ENCODE data around the gene GON4L.
"Not testable (repeated sequence)": the region's sequence is repeated elsewhere in the genome, so short reads cannot be mapped to it uniquely, and the experiment has no call there.

Gene GON4L

DNA sequence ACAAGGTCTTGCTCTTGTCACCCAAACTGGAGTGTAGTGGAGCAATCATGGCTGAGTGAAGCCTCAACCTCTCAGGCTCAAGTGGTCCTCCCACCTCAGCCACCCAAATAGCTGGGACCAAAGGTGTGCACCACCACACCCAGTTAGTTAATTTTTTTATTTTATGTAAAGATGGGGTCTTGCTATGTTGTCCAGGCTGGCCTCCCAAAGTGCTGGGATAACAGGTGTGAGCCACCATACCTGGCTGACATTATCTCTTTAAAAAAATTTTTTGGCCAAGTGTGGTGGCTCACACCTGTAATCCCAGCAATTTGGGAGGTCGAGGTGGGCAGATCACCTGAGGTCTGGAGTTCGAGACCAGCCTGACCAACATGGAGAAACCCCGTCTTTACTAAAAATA, 98.0 kb downstream of the GON4L start:
- POLR2A ChIA-PET; CTCF ChIA-PET; H3K4me3 ChIP-seq (ENCODE audit: control insufficient read depth in 1 of 7, extremely low read depth in 1 of 7, insufficient read depth in 4 of 7, low read depth in 2 of 7, low read length in 6 of 7); H3K27ac ChIP-seq (ENCODE audit: insufficient read depth in 1 of 2, low read depth in 1 of 2, low read length in 2 of 2, poor library complexity in 1 of 2, severe bottlenecking in 2 of 2); DNase-seq; H3K9me3 ChIP-seq (ENCODE audit: control extremely low read depth in 1 of 5, control insufficient read depth in 4 of 5, insufficient read depth in 2 of 5, low read depth in 1 of 5, low read length in 4 of 5); H3K27me3 ChIP-seq (replicated peaks in 2 of 5; ENCODE audit: control insufficient read depth in 4 of 5, insufficient read depth in 5 of 5, low read length in 4 of 5): not testable (repeated sequence)
- WGBS (ENCODE audit: insufficient coverage) = no CpG with 5 or more reads among the region's 3 CpGs
- Histone ChIP-seq H3K36me3 (ENCODE audit: control insufficient read depth in 4 of 4, insufficient read depth in 4 of 4, low read length in 3 of 4) (peaks cover 18 to 70% (median 37%) of the 10 kb centered on the region in 4 experiments), H3K4me1 (ENCODE audit: control extremely low read depth in 1 of 4, control insufficient read depth in 4 of 4, insufficient read depth in 4 of 4, low read length in 3 of 4) (peaks cover 0 to 27% (median 14%) of the 10 kb centered on the region in 4 experiments)

DNA sequence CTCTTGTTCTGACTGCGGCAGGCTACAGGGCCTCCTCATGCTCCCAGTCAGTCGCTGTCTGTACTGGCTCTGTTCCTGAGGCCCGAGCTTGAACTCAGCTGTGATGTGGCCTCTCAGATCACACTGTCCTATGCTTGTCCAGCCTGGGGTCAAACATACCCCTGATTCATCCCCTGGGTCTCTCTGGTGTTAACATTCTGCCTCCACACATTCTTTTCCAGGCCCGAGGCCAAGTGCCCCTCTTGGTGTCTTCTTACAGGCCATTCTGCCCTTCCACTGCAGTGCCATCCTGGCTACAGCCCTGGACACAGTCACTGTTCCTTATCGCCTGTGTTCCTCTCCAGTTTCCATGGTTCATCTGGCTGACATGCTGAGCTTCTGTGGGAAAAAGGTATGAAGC, 108.9 kb downstream of the GON4L start:
- H3K27me3 ChIP-seq (replicated peaks in 2 of 5; ENCODE audit: control insufficient read depth in 4 of 5, insufficient read depth in 5 of 5, low read length in 4 of 5); H3K4me1 ChIP-seq (ENCODE audit: control extremely low read depth in 1 of 4, control insufficient read depth in 4 of 4, insufficient read depth in 4 of 4, low read length in 3 of 4); H3K27ac ChIP-seq (ENCODE audit: insufficient read depth in 1 of 2, low read depth in 1 of 2, low read length in 2 of 2, poor library complexity in 1 of 2, severe bottlenecking in 2 of 2); DNase-seq; CTCF ChIA-PET; H3K9me3 ChIP-seq (ENCODE audit: control extremely low read depth in 1 of 5, control insufficient read depth in 4 of 5, insufficient read depth in 2 of 5, low read depth in 1 of 5, low read length in 4 of 5); H3K4me3 ChIP-seq (ENCODE audit: control insufficient read depth in 1 of 7, extremely low read depth in 1 of 7, insufficient read depth in 4 of 7, low read depth in 2 of 7, low read length in 6 of 7); POLR2A ChIA-PET: not testable (repeated sequence)
- 100% methylated on average over 3 of the region's 5 CpGs for WGBS (ENCODE audit: insufficient coverage)
- H3K36me3 ChIP-seq (ENCODE audit: control insufficient read depth in 4 of 4, insufficient read depth in 4 of 4, low read length in 3 of 4) = peaks cover 0 to 31% (median 23%) of the 10 kb centered on the region in 4 experiments

DNA sequence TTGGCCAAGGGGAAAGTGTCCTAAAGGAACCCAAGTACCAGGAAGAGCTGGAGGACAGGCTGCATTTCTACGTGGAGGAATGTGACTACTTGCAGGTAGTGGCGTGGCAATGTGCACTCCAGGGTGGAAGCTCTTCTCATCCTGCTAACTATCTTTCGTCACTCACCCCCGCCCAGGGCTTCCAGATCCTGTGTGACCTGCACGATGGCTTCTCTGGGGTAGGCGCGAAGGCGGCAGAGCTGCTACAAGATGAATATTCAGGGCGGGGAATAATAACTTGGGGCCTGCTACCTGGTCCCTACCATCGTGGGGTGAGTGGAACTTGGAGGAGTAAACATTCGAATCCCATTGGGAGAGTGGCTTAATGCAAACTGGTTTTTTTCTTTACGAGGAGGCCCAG, 109.4 kb downstream of the GON4L start:
- H3K27me3 ChIP-seq (replicated peaks in 2 of 5; ENCODE audit: control insufficient read depth in 4 of 5, insufficient read depth in 5 of 5, low read length in 4 of 5); POLR2A ChIA-PET; H3K4me1 ChIP-seq (ENCODE audit: control extremely low read depth in 1 of 4, control insufficient read depth in 4 of 4, insufficient read depth in 4 of 4, low read length in 3 of 4): not testable (repeated sequence)

DNA sequence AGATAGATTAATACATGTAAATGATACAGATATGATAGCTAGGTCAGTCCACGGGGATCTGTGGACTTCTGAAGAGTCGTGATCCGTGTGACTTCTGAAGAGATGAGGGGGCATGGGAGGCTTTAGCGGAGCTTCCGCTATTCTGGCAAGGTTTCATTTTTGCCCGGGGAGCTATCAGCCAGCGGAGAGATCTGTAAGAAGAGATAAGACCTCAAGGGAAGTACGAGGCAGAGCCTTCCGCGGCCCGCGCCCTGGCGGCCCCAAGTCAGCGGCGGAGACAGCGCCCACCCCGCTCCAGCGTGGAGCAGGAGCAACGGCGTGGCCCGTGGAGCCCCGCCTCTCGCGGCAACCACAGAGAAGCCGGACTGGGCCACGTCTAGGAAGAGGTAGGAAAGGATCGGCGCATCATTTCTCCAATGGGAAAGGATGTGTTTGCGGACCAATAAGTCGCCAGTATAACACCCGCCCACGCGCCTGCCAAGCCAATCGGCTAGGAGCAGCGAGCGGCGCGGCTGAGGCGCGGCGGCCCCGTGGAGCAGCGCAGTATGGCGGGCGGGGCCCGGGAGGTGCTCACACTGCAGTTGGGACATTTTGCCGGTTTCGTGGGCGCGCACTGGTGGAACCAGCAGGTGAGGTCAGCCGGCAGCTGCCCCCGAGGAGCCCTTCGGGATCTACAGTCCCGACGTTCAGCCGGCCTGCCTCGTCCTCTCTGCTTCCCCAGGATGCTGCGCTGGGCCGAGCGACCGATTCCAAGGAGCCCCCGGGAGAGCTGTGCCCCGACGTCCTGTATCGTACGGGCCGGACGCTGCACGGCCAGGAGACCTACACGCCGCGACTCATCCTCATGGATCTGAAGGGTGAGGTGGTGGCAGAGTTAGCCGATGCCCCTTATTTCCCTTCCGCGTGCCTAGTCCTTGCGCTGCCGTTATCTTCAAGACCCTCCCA, 111.5 kb downstream of the GON4L start:
- WGBS (ENCODE audit: insufficient coverage) = under 1% methylated on average over 27 of the region's 77 CpGs
- Histone ChIP-seq H3K27ac (ENCODE audit: insufficient read depth in 1 of 2, low read depth in 1 of 2, low read length in 2 of 2, poor library complexity in 1 of 2, severe bottlenecking in 2 of 2) (peak overlapping the region; percentile 69 to 86), H3K36me3 (ENCODE audit: control insufficient read depth in 4 of 4, insufficient read depth in 4 of 4, low read length in 3 of 4) (peaks cover 0 to 16% (median 9%) of the 10 kb centered on the region in 4 experiments), H3K4me3 (ENCODE audit: control insufficient read depth in 1 of 7, extremely low read depth in 1 of 7, insufficient read depth in 4 of 7, low read depth in 2 of 7, low read length in 6 of 7) (peak overlapping the region; percentile 41 to 93 (median 73))
- not testable (repeated sequence) for H3K4me1 ChIP-seq (ENCODE audit: control extremely low read depth in 1 of 4, control insufficient read depth in 4 of 4, insufficient read depth in 4 of 4, low read length in 3 of 4); H3K9me3 ChIP-seq (ENCODE audit: control extremely low read depth in 1 of 5, control insufficient read depth in 4 of 5, insufficient read depth in 2 of 5, low read depth in 1 of 5, low read length in 4 of 5); H3K27me3 ChIP-seq (replicated peaks in 2 of 5; ENCODE audit: control insufficient read depth in 4 of 5, insufficient read depth in 5 of 5, low read length in 4 of 5)
- CTCF ChIA-PET = interaction anchor here (0.6 to 3.0 kb wide), 3 partner anchors 11 to 33 kb away, joined by 3 to 9 read pairs (median 3); no protein-coding TSS in a partner anchor
- DNase-seq = peak; percentile 96 to 99 (median 98)
- POLR2A ChIA-PET = interaction anchor here (1.4 kb wide), 1 partner anchor 17 kb away, joined by 3 read pairs; no protein-coding TSS in a partner anchor

More for the DNA sequence above, 109.4 kb downstream of the GON4L start:
- H3K27ac ChIP-seq (ENCODE audit: insufficient read depth in 1 of 2, low read depth in 1 of 2, low read length in 2 of 2, poor library complexity in 1 of 2, severe bottlenecking in 2 of 2); H3K9me3 ChIP-seq (ENCODE audit: control extremely low read depth in 1 of 5, control insufficient read depth in 4 of 5, insufficient read depth in 2 of 5, low read depth in 1 of 5, low read length in 4 of 5); CTCF ChIA-PET; H3K4me3 ChIP-seq (ENCODE audit: control insufficient read depth in 1 of 7, extremely low read depth in 1 of 7, insufficient read depth in 4 of 7, low read depth in 2 of 7, low read length in 6 of 7); DNase-seq: not testable (repeated sequence)
- peaks cover 0 to 27% (median 18%) of the 10 kb centered on the region in 4 experiments for H3K36me3 ChIP-seq (ENCODE audit: control insufficient read depth in 4 of 4, insufficient read depth in 4 of 4, low read length in 3 of 4)
- 100% methylated on average over 5 of the region's 12 CpGs for WGBS (ENCODE audit: insufficient coverage)

DNA sequence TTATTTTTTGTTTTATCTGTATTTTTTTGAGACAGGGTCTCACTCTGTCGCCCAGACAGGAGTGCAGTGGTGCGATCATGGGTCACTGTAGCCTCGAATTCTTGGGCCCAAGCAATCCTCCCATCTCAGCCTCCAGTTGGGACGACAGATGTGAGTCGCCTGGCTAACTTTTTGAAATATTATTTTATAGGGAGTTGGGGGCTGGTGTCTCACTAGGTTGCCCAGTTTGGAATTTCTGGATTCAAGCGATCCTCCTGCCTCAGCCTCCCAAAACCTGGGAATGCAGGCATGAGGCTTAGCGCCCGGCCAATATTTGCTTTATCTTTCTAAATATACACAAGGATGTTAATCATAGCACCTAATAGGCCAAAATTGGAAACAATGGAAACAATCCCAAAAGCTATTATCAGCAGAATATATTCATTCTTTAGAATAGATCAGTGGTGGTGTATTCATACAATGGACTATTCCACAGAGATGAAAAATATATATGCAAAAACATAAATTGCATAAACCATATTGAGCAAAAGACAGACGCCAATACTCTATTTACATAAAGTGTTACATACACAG, 112.2 kb downstream of the GON4L start:
- Histone ChIP-seq H3K27me3 (replicated peaks in 2 of 5; ENCODE audit: control insufficient read depth in 4 of 5, insufficient read depth in 5 of 5, low read length in 4 of 5) (no peaks in the 10 kb centered on the region), H3K27ac (ENCODE audit: insufficient read depth in 1 of 2, low read depth in 1 of 2, low read length in 2 of 2, poor library complexity in 1 of 2, severe bottlenecking in 2 of 2) (peak overlapping the region; percentile 69 to 86), H3K4me3 (ENCODE audit: control insufficient read depth in 1 of 7, extremely low read depth in 1 of 7, insufficient read depth in 4 of 7, low read depth in 2 of 7, low read length in 6 of 7) (peak overlapping the region; percentile 41 to 93 (median 73)), H3K4me1 (ENCODE audit: control extremely low read depth in 1 of 4, control insufficient read depth in 4 of 4, insufficient read depth in 4 of 4, low read length in 3 of 4) (peaks cover 3 to 9% (median 6%) of the 10 kb centered on the region in 4 experiments), H3K9me3 (ENCODE audit: control extremely low read depth in 1 of 5, control insufficient read depth in 4 of 5, insufficient read depth in 2 of 5, low read depth in 1 of 5, low read length in 4 of 5) (no peaks in the 10 kb centered on the region), H3K36me3 (ENCODE audit: control insufficient read depth in 4 of 4, insufficient read depth in 4 of 4, low read length in 3 of 4) (peaks cover 0 to 16% (median 8%) of the 10 kb centered on the region in 4 experiments)
- peak in 1 of 3 donors; percentile 4 for DNase-seq
- ChIA-PET POLR2A (interaction anchor here (1.4 kb wide), 1 partner anchor 18 kb away, joined by 3 read pairs; no protein-coding TSS in a partner anchor), CTCF (interaction anchor here (0.6 to 3.0 kb wide), 6 partner anchors 10 to 224 kb away, joined by 3 to 9 read pairs (median 3); no protein-coding TSS in a partner anchor)
- 89% methylated on average over 4 of the region's 9 CpGs for WGBS (ENCODE audit: insufficient coverage)

DNA sequence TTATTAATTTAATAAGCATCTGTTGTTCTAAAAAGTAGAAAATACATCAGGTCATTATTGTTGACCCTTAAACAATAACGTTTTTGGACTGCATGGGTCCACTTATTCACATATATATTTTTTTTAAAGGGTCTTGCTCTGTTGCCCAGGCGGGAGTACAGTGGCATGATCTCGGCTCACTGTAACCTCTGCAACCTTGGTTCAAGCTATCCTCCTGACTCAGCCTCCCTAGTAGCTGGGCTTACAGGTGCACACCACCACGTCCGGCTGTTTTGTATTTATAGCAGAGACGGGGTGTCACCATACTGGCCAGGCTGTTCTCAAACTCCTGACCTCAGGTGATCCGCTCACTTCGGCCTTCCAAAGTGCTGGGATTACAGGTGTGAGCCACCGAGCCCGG, 115.1 kb downstream of the GON4L start:
- no peaks in the 10 kb centered on the region for H3K27me3 ChIP-seq (replicated peaks in 2 of 5; ENCODE audit: control insufficient read depth in 4 of 5, insufficient read depth in 5 of 5, low read length in 4 of 5)
- CTCF ChIA-PET = interaction anchor here (0.6 kb wide), 1 partner anchor 30 kb away, joined by 4 read pairs; no protein-coding TSS in a partner anchor

More for the DNA sequence above, 115.1 kb downstream of the GON4L start:
- Histone ChIP-seq H3K27ac (ENCODE audit: insufficient read depth in 1 of 2, low read depth in 1 of 2, low read length in 2 of 2, poor library complexity in 1 of 2, severe bottlenecking in 2 of 2) (no peak overlapping the region), H3K4me3 (ENCODE audit: control insufficient read depth in 1 of 7, extremely low read depth in 1 of 7, insufficient read depth in 4 of 7, low read depth in 2 of 7, low read length in 6 of 7) (no peak overlapping the region), H3K4me1 (ENCODE audit: control extremely low read depth in 1 of 4, control insufficient read depth in 4 of 4, insufficient read depth in 4 of 4, low read length in 3 of 4) (peaks cover 3 to 9% (median 6%) of the 10 kb centered on the region in 4 experiments), H3K9me3 (ENCODE audit: control extremely low read depth in 1 of 5, control insufficient read depth in 4 of 5, insufficient read depth in 2 of 5, low read depth in 1 of 5, low read length in 4 of 5) (no peaks in the 10 kb centered on the region), H3K36me3 (ENCODE audit: control insufficient read depth in 4 of 4, insufficient read depth in 4 of 4, low read length in 3 of 4) (peaks cover 4 to 16% (median 9%) of the 10 kb centered on the region in 4 experiments)
- DNase-seq = no peak
- POLR2A ChIA-PET = no interaction called here
- 98% methylated on average over 9 of the region's 10 CpGs for WGBS (ENCODE audit: insufficient coverage)
